ENCODE measurements around the gene GABBR1. TPM values are rescaled to one million over a fixed set of nuclear protein-coding genes. Genes with fewer than 3 reads are reported as not detected.
"Not testable (repeated sequence)": the region's sequence is repeated elsewhere in the genome, so short reads cannot be mapped to it uniquely, and the experiment has no call there.

GABBR1 gene
- polyA plus RNA-seq (2012; ENCODE audit: missing spikeins), result 2.8 TPM

DNA sequence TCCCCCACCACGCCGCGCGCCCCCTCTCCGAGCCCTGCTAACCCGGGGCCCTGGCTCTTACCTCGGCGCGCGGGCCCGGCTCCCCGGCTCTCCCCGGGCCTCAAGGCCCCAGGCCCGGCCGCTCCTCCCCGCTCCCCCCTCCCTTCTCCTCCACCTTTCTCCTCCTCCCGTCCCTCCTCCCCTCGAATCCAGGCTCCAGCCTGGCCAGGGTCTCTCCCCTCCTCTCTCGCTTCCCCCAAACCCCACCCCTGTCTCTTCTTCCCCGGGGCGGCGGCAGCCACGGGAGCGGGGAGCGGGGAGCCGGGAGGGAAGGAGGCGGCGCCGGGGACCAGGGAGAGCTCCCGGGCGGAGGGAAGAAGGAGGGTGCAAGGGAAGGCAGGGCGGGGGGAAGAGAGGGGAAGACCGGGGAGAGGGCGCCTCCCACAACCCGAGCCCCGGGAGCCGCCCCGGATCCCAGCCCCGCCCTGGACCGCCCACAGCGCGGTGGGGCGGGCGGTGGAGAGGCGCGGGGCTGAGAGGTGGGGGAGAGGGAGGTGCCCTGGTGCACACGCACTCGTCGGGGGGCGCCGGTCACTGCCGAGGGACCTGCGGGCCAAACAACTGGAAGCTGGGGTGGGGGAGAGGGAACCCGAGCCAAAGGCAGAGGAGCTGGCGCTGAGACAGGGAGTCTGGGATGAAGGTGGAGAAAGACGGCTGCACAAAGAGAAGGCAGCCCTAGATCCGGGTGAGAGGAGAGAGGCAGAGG is at the start of gene GABBR1:
Gene GABBR1, minus strand, starts transcription at position 395 of the 745 bp plus-strand sequence. CDS start 798 bp downstream, outside the sequence.
- TF ChIP-seq TAF1 (IDR thresholded peaks at IDR 0.05; ENCODE audit: borderline replicate concordance, low read depth, low read length) (no peak), POLR2A (IDR thresholded peaks at IDR 0.05; ENCODE audit: low read depth, low read length) (no peak), POLR2AphosphoS5 (IDR thresholded peaks at IDR 0.05; ENCODE audit: low read depth, low read length) (no peak)
- peak; percentile 36 for FAIRE-seq
- DNase-seq (ENCODE audit: insufficient read length), result peak; percentile 85

DNA sequence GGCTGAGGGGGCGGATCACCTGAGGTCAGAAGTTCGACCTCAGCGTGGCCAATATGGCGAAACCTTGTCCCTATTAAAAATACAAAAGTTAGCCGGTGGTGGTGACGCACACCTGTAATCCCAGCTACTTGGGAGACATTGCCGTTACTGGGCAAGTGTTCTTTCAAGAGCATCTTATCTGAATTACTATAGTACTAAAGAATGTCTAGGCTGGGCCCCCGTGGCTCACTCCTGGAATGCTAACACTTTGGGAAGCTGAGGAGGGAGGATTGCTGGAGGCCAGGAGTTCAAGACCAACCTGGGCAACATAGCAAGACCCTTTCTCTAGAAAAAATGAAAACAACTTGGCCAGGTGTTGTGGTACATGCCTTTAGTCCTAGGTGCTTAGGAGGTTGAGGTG is 48.8 kb upstream of the GABBR1 start:
- DNase-seq (ENCODE audit: insufficient read length), result no peak
- FAIRE-seq, result no peak
- TF ChIP-seq POLR2AphosphoS5 (IDR thresholded peaks at IDR 0.05; ENCODE audit: low read depth, low read length), result no peak
- no peak for TF ChIP-seq TAF1 (IDR thresholded peaks at IDR 0.05; ENCODE audit: borderline replicate concordance, low read depth, low read length)
- TF ChIP-seq POLR2A (IDR thresholded peaks at IDR 0.05; ENCODE audit: low read depth, low read length), result no peak

DNA sequence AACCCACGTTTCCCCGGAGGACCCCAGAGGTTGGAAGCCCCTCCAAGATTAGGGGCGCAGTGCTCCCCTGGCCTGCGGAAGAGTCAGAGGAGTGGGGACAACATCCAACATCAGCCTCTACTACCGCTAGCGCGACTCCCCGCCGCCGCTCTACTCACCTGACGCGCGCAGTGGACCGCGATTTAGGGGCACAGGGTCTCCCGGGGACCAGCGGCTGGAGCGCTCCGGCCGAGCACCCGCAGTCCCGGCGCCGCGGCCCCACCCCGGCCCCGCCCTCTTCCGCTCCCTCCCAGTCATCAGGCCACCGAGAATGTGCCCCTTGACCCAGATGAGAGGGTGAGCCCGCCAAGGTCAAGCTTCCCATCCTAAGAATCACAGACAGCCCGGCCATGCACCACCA is 47.9 kb upstream of the GABBR1 start, which contains the start of gene ZFP57:
Gene ZFP57, minus strand, starts transcription at position 249 of the 400 bp plus-strand sequence. CDS start 4,149 bp downstream, outside the sequence.
- FAIRE-seq, result no peak
- no peak for DNase-seq (ENCODE audit: insufficient read length)
- TF ChIP-seq TAF1 (IDR thresholded peaks at IDR 0.05; ENCODE audit: borderline replicate concordance, low read depth, low read length) (no peak), POLR2A (IDR thresholded peaks at IDR 0.05; ENCODE audit: low read depth, low read length) (no peak), POLR2AphosphoS5 (IDR thresholded peaks at IDR 0.05; ENCODE audit: low read depth, low read length) (no peak)

DNA sequence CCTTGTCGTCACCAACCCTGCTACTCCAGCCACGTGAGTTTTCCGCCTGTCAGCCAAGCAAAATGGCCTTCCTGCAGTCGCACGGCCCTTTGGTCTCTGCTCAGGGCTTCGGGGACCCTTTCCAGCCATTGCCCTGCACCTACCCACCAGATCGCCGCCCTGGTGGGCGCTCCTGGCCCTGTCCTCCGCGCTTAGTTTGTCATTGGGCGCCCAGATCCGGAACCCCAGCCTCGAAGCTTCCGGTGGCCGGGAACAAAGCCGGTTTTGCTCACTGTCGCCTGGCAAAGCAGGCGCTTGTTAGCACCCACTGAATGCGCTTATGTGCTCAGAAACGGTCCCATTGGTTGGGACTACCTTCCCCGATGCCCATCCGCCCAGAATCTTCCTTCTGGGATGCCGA is 47.4 kb upstream of the GABBR1 start:
- no peak for DNase-seq (ENCODE audit: insufficient read length)
- TF ChIP-seq POLR2A (IDR thresholded peaks at IDR 0.05; ENCODE audit: low read depth, low read length) (no peak), TAF1 (IDR thresholded peaks at IDR 0.05; ENCODE audit: borderline replicate concordance, low read depth, low read length) (no peak), POLR2AphosphoS5 (IDR thresholded peaks at IDR 0.05; ENCODE audit: low read depth, low read length) (no peak)
- FAIRE-seq, result no peak

DNA sequence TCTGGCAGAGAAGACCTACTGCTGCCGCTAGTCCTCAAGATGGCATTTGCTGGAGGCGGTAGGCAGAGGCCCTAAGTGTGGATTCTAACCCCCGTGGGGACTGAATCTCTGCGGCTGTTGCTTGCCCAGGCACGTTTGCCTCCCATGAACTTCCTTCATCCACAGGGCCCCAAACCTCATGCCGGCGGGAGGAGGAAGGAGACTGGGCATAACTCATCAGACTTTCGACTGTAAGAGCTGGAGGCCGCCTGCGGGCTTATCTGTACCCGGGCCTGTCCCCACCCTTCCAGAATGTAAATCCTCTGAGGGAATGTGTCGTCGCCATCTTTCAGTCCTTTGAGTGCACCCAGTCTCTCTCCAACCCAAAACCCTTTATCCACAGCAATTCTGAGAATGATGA is 47.0 kb upstream of the GABBR1 start:
- no peak for FAIRE-seq
- DNase-seq (ENCODE audit: insufficient read length), result no peak
- no peak for TF ChIP-seq POLR2AphosphoS5 (IDR thresholded peaks at IDR 0.05; ENCODE audit: low read depth, low read length)
- no peak for TF ChIP-seq POLR2A (IDR thresholded peaks at IDR 0.05; ENCODE audit: low read depth, low read length)
- no peak for TF ChIP-seq TAF1 (IDR thresholded peaks at IDR 0.05; ENCODE audit: borderline replicate concordance, low read depth, low read length)

DNA sequence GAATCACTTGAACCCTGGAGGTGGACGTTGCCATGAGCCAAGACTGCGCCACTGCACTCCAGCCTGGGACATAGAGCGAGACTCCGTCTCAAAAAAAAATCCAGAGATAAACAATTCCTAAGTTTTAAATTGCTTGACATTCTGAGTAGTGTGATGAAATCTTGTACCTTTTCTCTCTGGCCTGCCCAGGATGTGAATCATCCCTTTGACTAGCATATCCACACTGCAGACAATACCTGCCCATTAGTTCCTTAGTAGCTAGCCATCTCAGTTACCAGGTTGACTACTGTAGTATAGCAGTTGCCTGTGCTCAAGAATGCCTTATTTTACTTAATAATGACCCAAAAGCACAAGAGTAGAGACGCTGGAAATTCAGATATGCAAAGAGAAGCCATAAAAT is 45.1 kb upstream of the GABBR1 start:
- TF ChIP-seq POLR2AphosphoS5 (IDR thresholded peaks at IDR 0.05; ENCODE audit: low read depth, low read length) (no peak), POLR2A (IDR thresholded peaks at IDR 0.05; ENCODE audit: low read depth, low read length) (no peak), TAF1 (IDR thresholded peaks at IDR 0.05; ENCODE audit: borderline replicate concordance, low read depth, low read length) (no peak)
- DNase-seq (ENCODE audit: insufficient read length), result no peak
- no peak for FAIRE-seq

DNA sequence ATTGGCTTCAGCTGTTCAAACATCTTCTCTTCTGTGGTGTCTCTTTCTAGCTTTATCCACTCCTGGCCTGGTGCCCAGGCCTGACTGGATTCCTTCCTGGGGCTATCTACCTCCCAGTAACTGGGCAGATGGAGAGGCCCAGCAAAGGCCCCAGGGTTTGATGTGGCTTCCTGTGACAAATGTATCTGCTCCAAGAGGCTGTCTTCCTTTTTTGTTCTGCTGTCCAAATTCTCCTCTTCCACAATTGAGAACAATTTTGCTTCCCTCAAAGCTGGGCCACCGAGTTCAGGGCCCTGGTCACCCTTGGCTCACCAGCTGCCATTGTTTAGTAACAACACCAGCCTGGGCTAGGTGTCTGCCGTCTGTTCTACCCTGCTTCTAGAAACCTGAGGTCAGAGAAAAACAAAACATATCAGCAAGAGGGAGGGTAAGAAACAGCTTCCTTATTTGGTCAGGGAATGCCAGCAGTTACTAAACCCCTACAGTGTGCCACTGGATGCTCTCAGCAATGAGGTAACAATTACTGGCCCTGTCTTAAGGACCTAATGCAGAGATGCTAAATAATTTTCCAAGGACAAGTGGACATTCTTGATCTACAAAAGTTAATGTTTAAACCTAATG is 44.1 kb upstream of the GABBR1 start:
- FAIRE-seq (no peak), DNase-seq (ENCODE audit: insufficient read length) (no peak)
- TF ChIP-seq TAF1 (IDR thresholded peaks at IDR 0.05; ENCODE audit: borderline replicate concordance, low read depth, low read length) (no peak), POLR2AphosphoS5 (IDR thresholded peaks at IDR 0.05; ENCODE audit: low read depth, low read length) (no peak), POLR2A (IDR thresholded peaks at IDR 0.05; ENCODE audit: low read depth, low read length) (no peak)

DNA sequence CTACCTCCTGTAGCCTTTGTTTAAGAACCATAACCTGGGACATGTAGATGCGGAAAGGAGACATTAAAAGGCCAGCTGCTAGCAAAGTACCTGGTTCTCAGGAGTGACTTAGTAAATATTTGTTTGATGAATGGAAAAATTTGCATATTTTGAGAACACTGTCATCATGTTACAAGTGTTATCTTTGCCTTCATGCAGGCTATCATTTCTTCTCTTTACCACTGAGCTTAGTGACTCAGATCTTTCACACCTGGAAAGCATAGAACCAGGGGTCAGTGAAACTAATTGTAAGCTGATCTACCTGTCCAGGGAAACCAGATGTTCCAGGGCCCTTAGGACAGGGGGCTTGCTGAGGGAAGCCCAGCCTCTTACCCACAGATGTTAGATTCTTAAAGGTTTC is 42.6 kb upstream of the GABBR1 start:
- FAIRE-seq, result no peak
- TF ChIP-seq TAF1 (IDR thresholded peaks at IDR 0.05; ENCODE audit: borderline replicate concordance, low read depth, low read length) (no peak), POLR2AphosphoS5 (IDR thresholded peaks at IDR 0.05; ENCODE audit: low read depth, low read length) (no peak)
- DNase-seq (ENCODE audit: insufficient read length), result no peak

DNA sequence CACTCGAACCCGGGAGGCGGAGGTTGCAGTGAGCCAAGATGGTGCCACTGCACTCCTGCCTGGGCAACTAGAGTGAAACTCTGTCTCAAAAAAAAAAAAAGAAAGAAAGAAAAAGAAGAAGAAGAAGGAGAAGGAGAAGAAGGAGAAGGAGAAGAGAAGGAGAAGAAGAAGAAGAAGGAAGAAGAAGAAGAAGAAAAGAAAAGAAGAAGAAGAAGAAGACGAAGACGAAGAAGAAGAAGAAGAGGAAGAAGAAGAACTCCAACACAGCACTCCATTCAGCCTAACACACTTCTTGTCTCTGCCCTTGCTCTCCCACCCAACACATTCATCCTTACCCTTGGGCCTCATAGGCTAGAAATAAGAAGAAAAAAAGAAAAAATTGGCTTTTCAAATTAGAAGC is 41.0 kb upstream of the GABBR1 start:
- FAIRE-seq (no peak), DNase-seq (ENCODE audit: insufficient read length) (no peak)
- no peak for TF ChIP-seq POLR2AphosphoS5 (IDR thresholded peaks at IDR 0.05; ENCODE audit: low read depth, low read length)
- TF ChIP-seq POLR2A (IDR thresholded peaks at IDR 0.05; ENCODE audit: low read depth, low read length), result no peak
- TF ChIP-seq TAF1 (IDR thresholded peaks at IDR 0.05; ENCODE audit: borderline replicate concordance, low read depth, low read length), result no peak

DNA sequence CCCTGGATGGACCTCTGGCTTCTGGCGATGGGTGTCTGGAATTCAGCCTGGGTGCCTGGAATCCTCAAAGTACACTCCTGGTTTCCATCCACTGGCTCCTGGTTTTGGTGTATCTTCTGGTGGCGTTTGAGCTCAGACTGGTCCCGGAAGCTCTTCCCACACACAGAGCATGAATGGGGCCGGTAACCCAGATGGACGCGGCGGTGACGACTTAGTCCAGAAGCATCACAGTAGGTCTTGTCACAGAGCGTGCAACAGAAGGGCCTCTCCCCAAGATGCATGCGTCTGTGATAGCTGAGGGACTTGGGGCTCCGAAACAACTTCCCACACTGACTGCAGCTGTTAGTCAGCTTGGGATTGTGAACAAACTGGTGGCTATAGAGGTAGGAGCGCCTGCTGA is 40.2 kb upstream of the GABBR1 start:
- no peak for FAIRE-seq

DNA sequence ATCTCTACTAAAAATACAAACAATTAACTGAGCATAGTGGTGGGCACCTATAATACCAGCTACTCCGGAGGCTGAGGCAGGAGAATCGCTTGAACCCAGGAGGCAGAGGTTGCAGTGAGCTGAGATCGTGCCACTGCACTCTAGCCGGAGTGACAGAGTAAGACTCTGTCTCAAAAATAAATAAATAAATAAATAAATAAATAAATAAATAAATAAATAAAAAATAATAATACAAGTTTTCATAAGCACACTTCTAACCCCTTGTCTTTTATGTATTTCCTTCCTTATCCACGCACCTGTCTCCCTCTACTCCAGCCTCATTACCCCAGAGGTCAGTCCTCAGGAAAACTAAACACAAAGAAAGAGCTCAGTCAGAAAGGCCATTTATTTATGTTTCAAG is 39.1 kb upstream of the GABBR1 start:
- FAIRE-seq; DNase-seq (ENCODE audit: insufficient read length): not testable (repeated sequence)

More for the DNA sequence above, 40.2 kb upstream of the GABBR1 start:
- TF ChIP-seq POLR2AphosphoS5 (IDR thresholded peaks at IDR 0.05; ENCODE audit: low read depth, low read length), result no peak
- TF ChIP-seq POLR2A (IDR thresholded peaks at IDR 0.05; ENCODE audit: low read depth, low read length), result no peak
- TF ChIP-seq TAF1 (IDR thresholded peaks at IDR 0.05; ENCODE audit: borderline replicate concordance, low read depth, low read length), result no peak
- no peak for DNase-seq (ENCODE audit: insufficient read length)

DNA sequence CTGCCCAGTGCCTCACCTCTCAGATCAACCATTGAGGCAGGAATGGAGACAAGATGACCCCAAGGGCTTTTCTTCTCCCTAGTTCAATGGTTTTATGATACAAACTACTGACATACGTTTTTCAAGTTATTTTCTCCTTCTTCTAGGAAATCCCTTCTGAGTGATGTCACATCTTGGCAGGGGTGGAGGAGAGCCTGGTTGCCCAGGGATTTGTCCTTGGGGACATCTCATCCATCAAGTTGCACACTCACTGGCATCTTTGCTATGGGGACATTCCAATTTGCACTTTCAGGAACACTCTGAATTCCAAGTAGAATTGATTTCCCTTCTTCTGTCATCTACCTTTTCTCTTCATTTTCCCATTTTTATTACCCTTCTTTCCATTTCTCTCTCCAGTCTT is 38.0 kb upstream of the GABBR1 start:
- TF ChIP-seq POLR2A (IDR thresholded peaks at IDR 0.05; ENCODE audit: low read depth, low read length) (no peak), POLR2AphosphoS5 (IDR thresholded peaks at IDR 0.05; ENCODE audit: low read depth, low read length) (no peak), TAF1 (IDR thresholded peaks at IDR 0.05; ENCODE audit: borderline replicate concordance, low read depth, low read length) (no peak)
- FAIRE-seq, result no peak
- no peak for DNase-seq (ENCODE audit: insufficient read length)

All from GM12892 (cell line).